Suprapubic skin (tissue), 4 donors: ENCODE data around the gene HERC3.

Source experiments
- CTCF ChIP-seq, 2 donors: fragments of 200-600 bp in 1 of 2; fragments of 450-650 bp in 1 of 2; sonication (generic) in 1 of 2; IDR thresholded peaks; one replicate each; pipeline ENCODE4 v1.5.1; 2016 to 2019; ENCODE audit warnings: antibody characterized with exemption in 2 of 2, mild to moderate bottlenecking in 1 of 2, moderate library complexity in 1 of 2
- EP300 ChIP-seq: sonication (generic); formaldehyde crosslinking; IDR thresholded peaks from one replicate; pipeline ENCODE4 v1.6.1; 2017; ENCODE audit warnings: antibody characterized with exemption
- POLR2A ChIP-seq, 2 donors: fragments of 450-650 bp; IDR thresholded peaks; one replicate each; pipeline ENCODE4 v1.6.1; 2017; ENCODE audit warnings: antibody characterized with exemption in 2 of 2, mild to moderate bottlenecking in 2 of 2, moderate library complexity in 2 of 2
- POLR2AphosphoS5 ChIP-seq, 3 donors: sonication (generic); formaldehyde crosslinking; IDR thresholded peaks; one replicate each; pipeline ENCODE4 v1.6.1; 2017; ENCODE audit warnings: antibody characterized with exemption in 3 of 3

GRCh38 chr4:88675543-88675942, 83.3 kb downstream of the HERC3 start:
- TF ChIP-seq CTCF (IDR thresholded peaks at IDR 0.05): no peak
- TF ChIP-seq EP300: no peak
- no peak for TF ChIP-seq POLR2AphosphoS5 (IDR thresholded peaks at IDR 0.05)
- no peak for TF ChIP-seq POLR2A (IDR thresholded peaks at IDR 0.05)
